NCI-H1092 (cell line): ENCODE data around the gene MYO10.
A peak's percentile ranks its signal among the peaks of the same experiment; 100 is the strongest.
"Not testable (repeated sequence)": the region's sequence is repeated elsewhere in the genome, so short reads cannot be mapped to it uniquely, and the experiment has no call there.

Source experiments
- DNase-seq: peaks from one replicate; lab custom pipeline; 2025; lab: John Stamatoyannopoulos, UW

The MYO10 gene

DNA sequence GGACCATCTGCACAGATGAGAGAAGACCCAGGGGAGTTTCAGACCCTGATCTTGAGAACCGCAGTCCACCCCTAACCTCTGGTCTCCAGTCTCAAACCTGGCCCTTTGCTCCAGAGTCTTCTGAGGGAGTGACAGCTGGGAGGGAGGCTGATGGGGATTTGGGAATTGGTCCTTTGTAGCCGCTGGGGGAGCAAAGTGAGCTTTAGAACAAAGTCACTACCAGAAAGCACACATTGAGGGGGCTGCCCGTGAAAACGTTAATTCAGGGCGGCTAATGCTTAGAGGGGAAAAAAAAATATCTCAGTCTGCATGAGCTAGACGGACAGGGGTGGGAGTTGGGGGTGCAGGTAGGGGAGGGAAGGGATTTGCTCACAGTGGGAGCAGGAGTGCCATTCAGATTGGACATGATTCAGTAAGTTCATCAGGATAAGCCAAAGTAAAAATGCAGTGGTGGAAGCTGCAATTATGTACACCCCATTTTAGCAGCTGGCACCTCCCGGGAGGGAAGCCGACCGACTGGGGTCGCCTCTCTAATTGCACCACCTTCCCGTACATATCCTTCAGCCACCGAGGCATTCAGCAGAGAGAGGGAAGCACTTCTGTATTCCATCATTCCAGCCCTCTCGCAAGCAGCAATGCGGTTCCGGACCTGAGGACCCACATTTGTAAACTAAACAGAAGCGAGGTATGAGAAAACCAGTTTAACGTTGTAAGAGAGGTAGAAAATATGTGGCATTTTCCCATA is 195.8 kb downstream of the MYO10 start:
- DNase-seq, result no peak

GRCh38 chr5:16738393-16738792 is 197.7 kb downstream of the MYO10 start:
- not testable (repeated sequence) for DNase-seq

GRCh38 chr5:16737620-16738364 is 198.3 kb downstream of the MYO10 start:
- DNase-seq, result no peak

DNA sequence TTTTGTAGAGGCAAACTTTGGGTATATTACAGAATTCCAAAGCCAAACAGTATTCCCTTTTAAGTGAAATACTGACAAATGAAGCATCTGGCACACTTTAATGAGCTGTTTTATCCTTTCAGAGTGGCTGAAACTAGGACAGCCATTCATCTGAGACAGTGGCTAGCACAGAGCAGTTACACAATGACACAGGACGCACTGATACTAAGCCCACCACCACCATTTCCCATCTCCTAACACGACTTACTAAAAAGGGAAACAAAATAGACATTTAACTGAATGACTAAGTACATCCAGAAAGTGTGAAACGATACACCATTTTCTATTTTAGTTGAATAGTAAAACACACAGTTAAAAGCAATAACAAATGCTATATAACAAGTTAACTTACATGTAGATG is 198.9 kb downstream of the MYO10 start:
- DNase-seq, result no peak

- peak; percentile 88 for DNase-seq
Measured at GRCh38 chr5:16736158-16736995, 199.7 kb downstream of the MYO10 start.

GRCh38 chr5:16735101-16736060 is 200.7 kb downstream of the MYO10 start:
- DNase-seq, result no peak

GRCh38 chr5:16733331-16734006 is 202.6 kb downstream of the MYO10 start:
- peak; percentile 44 for DNase-seq

DNA sequence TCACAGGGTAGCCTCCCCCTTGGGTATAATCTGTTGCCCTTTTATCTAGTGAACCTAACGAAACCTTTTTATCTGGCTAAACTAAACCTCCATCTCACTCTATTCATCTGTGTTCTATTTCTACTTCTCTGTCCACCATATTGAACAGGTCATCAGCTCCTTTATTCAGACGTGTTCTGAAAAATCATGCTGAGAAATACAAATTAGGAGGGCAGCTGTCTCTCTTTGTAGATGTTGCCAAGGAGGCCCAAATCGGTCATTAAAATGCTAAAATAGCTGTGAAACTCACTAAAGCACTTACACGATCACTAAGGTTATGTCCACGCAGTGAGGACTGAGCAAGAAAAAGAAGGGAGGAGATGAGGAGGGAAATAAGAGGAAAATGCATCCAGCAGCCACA is 203.7 kb downstream of the MYO10 start:
- no peak for DNase-seq

DNA sequence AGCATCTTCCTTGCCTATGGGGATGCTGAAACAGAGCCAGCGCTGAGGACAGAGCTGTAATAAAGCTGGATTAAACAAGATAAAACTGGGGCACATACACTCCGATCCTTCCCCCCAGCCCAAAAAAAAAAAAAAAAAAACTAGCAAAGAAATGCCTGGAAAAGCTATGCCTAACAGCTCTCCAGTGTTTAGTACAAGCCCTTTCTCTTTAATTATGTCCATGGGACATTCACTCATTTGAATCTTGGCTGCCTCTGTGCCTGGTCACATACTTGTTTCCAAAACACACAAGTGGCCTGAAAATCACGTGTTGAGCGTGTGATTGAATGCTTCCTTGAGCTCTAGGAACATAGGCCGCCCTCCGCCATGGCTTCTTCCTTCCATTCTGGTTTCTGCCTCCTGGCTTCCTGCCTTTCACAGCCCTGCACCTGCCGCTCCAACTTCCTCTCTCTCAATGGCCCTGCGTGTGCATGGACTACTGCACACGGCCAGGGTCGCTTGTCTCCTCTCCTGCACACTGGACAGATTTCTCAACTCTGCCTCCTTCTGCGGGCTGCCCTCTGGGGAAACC is 208.2 kb downstream of the MYO10 start:
- DNase-seq, result peak; percentile 85

- DNase-seq, result no peak
Measured at GRCh38 chr5:16726538-16726946, 209.5 kb downstream of the MYO10 start.

DNA sequence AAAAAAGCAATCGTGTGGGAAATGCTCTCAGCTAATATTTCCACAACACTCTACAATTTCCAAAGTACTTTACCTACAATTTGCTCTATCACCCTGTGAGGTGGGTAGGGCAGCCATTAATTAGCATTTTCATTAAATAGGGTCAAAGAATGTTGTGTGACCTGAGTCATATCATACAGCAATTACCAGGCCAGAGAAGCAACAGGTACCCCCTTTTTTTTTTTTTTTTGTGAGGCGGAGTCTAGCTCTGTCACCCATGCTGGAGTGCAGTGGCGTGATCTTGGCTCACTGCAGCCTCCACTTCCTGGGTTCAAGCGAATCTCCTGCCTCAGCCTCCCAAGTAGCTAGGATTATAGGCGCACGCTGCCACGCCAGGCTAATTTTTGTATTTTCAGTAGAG is 210.5 kb downstream of the MYO10 start:
- DNase-seq, result no peak

DNA sequence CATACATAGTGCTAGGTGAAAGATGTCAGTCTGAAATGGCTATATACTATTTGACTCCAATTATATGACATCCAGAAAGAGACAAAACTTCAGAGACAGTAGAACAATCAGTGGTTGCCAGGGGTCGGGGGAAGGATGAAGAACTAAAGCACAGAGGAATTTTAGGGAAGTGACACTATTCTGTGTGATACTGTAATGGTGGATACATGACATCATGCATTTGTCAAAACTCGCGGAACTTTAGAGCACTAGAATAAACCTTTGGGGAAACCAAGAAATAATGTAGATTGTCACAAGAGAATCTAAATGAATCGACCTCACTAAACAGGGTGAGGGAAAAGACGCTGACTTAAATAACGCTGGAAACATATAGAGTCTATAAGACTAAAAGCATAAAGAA is 212.3 kb downstream of the MYO10 start:
- DNase-seq, result no peak

DNA sequence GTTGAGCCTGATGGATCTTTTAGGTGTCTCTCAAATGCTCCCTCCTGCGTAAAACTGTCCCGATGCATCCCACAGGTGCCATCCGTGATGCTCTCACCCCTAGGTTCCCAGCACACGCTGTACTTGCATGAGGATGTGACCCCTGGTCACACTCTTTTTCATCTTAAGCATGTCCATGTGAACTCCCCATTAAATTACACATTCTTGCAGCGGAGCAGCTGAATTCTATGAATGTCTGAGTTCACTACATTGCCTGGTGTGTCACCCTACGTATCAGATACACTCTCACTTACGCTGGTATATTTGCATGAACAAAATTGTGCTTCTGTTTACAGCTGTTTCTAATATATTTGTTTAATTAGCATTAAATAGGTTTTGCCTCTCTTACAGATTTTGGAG is 214.0 kb downstream of the MYO10 start:
- DNase-seq, result no peak

GRCh38 chr5:16721151-16722096 is 214.7 kb downstream of the MYO10 start:
- no peak for DNase-seq

DNA sequence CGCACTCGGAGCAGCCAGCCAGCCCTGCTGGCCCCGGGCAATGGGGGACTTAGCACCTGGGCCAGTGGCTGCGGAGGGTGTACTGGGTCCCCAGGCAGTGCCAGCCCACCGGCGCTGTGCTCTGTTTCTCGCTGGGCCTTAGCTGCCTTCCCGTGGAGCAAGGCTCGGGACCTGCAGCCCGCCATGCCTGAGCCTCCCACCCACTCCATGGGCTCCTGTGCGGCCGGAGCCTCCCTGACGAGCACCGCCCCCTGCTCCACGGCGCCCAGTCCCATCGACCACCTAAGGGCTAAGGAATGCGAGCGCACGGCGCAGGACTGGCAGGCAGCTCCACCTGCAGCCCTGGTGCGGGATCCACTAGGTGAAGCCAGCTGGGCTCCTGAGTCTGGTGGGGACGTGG is 218.1 kb downstream of the MYO10 start:
- not testable (repeated sequence) for DNase-seq

- DNase-seq, result peak; percentile 41
Measured at GRCh38 chr5:16713386-16713928, 222.6 kb downstream of the MYO10 start.

- no peak for DNase-seq
Measured at GRCh38 chr5:16712620-16713019, 223.5 kb downstream of the MYO10 start.

DNA sequence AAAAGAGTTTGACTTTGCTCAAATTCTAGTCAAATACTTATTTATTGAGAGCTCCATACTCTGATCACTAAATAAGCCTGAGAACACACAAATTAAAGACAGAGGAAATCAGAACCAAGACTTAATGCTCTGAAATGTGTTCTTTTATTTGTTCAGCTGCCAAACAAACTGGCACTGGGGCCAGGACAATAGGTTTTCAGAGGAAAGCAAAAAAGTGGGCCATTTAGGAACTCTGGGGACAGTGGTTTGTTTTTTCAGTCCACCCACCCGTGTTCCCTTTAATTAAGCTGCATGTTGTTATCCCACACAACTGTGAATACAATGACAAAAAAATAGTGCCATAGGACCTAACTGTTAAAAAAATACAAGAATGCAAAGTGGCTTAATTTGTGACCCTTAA is 223.9 kb downstream of the MYO10 start:
- DNase-seq, result peak; percentile 43
